A549 (cell line): Measurements from ENCODE around the gene FAM107B.

Source experiments
- ATOH8 ChIP-seq: fragments of 250-450 bp; sonication (Bioruptor Pico); IDR thresholded peaks from 2 replicates; pipeline ENCODE4 v1.5.0; 2020; ENCODE audit warnings: low read depth, mild to moderate bottlenecking, moderate library complexity
- CTCF ChIP-seq: fragments of >200 bp; sonication (Bioruptor Twin); formaldehyde crosslinking; IDR thresholded peaks from 3 replicates; pipeline ENCODE4 v1.5.1; 2016
- EP300 ChIP-seq, 2 experiments: fragments of >200 bp; sonication (Bioruptor Twin); formaldehyde crosslinking; IDR thresholded peaks; 2 replicates in 1 of 2; 3 replicates in 1 of 2; pipeline ENCODE4 v1.6.1; 2016 to 2017
- ESRRA ChIP-seq: fragments of 150-350 bp; IDR thresholded peaks from 2 replicates; pipeline ENCODE4 v1.6.1; 2014; ENCODE audit warnings: mild to moderate bottlenecking, low read length, borderline replicate concordance
- JUN ChIP-seq, 2 experiments: fragments of >200 bp; sonication (Bioruptor Twin); formaldehyde crosslinking; IDR thresholded peaks; 2 replicates in 1 of 2; 3 replicates in 1 of 2; pipeline ENCODE4 v1.6.1; 2016 to 2017
- MYC ChIP-seq: IDR thresholded peaks from 2 replicates; pipeline ENCODE4 v1.6.1; 2012; ENCODE audit warnings: mild to moderate bottlenecking, inconsistent platforms, low read length, improper control_type of control experiment, borderline replicate concordance
- PHF8 ChIP-seq: fragments of 200-600 bp; sonication (generic); IDR thresholded peaks from 2 replicates; pipeline ENCODE4 v1.6.1; 2016; ENCODE audit warnings: low read depth, mild to moderate bottlenecking, antibody characterized with exemption, moderate library complexity, borderline replicate concordance
- POLR2A ChIP-seq: IDR thresholded peaks from 2 replicates; pipeline ENCODE4 v1.6.1; 2012; ENCODE audit warnings: mild to moderate bottlenecking, low read length
- USF2 ChIP-seq: fragments of 450-650 bp; IDR thresholded peaks from 2 replicates; pipeline ENCODE4 v1.6.1; 2014; ENCODE audit warnings: antibody characterized with exemption

GRCh38 chr10:14815681-14816080 is 41.0 kb upstream of the FAM107B start:
- no peak for TF ChIP-seq CTCF
- TF ChIP-seq EP300 (IDR thresholded peaks at IDR 0.05) = no peak
- TF ChIP-seq ESRRA = no peak
- no peak for TF ChIP-seq JUN (IDR thresholded peaks at IDR 0.05)
- no peak for TF ChIP-seq ATOH8 (CRISPR knock-in tag)
- TF ChIP-seq POLR2A = no peak
- no peak for TF ChIP-seq PHF8
- no peak for TF ChIP-seq MYC
- TF ChIP-seq USF2 = no peak
